ENCODE results near the gene PCBP3. TPM values are rescaled to one million over a fixed set of nuclear protein-coding genes. Genes with fewer than 3 reads are reported as not detected.

The PCBP3 gene
- total and polyA plus RNA-seq, 2 of the 8 experiments (the other 6 are each of a cell fraction or from before 2014, with no cell fraction given) = 3.5 to 6.3 TPM

DNA sequence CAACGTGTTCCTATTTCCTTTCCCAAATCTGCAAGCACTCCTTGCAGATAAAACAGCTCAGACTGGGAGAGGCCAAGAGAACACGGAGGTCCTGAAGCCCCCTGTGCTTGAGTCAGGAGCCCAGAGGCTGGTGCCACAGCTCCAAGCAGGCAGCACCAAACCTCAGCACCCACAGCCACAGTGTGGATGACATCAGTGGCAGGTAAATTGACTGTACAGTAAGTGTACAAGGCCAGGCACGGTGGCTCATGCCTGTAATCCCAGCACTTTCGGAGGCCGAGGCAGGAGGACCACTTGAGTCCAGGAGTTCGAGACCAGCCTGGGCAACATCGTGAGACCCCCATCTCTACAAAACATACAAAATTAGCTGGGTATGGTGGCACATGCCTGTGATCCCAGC is 336.1 kb downstream of the PCBP3 start (continued):
- TF ChIP-seq SIN3A (conservative IDR thresholded peaks at IDR 0.05 in 1 of 2, IDR thresholded peaks at IDR 0.05 in 1 of 2; ENCODE audit: low read depth in 1 of 2, low read length in 2 of 2) (no peak), SIX5 (IDR thresholded peaks at IDR 0.05; ENCODE audit: low read depth, low read length) (no peak), BRCA1 (IDR thresholded peaks at IDR 0.05; ENCODE audit: low read depth, low read length) (no peak), NANOG (IDR thresholded peaks at IDR 0.05; ENCODE audit: insufficient read depth, low read depth, low read length, poor library complexity, severe bottlenecking) (no peak), TAF1 (IDR thresholded peaks at IDR 0.05; ENCODE audit: low read depth, low read length) (no peak), TBP (IDR thresholded peaks at IDR 0.05; ENCODE audit: low read depth, low read length) (no peak), CBX5 (IDR thresholded peaks at IDR 0.05; ENCODE audit: low read depth, low read length) (no peak), SRF (IDR thresholded peaks at IDR 0.05; ENCODE audit: low read depth, low read length) (no peak), BCL11A (IDR thresholded peaks at IDR 0.05; ENCODE audit: low read depth in 2 of 2, low read length in 2 of 2) (no peak), EGR1 (IDR thresholded peaks at IDR 0.05; ENCODE audit: borderline replicate concordance, low read depth, low read length) (no peak)
- TF ChIP-seq, protein P1, sequence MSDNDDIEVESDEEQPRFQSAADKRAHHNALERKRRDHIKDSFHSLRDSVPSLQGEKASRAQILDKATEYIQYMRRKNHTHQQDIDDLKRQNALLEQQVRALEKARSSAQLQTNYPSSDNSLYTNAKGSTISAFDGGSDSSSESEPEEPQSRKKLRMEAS (IDR thresholded peaks at IDR 0.05) = no peak
